ENCODE data around the gene KRTAP5-7.

KRTAP5-7 gene

DNA sequence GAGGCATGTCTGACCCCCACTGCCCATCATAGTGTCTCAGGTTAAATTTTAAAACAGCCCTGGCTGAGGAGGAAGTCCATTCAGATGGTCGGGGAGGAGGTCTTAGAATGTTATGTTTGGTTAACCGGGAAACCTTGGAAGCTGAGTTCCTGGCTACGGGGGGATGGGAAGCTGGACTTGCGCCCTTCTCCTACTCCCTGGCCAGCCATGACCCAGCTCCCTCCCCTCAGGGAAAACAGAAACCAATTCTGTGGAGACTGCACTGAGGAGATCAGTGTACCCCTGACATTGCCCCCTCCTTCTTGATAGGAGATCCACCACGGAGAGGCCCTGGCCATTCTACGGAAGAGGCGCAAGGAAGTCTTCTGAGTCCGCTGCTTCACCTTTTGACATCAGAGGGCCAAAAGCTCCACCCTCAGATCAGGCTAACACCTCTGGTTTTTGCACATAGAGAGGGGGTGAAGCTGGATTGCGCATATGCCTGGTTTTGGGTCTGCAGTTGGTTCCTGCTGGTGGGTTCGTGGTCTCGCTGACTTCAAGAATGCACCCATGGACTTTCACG lies 18.4 kb downstream of the KRTAP5-7 start:
- TF ChIP-seq, protein P1, sequence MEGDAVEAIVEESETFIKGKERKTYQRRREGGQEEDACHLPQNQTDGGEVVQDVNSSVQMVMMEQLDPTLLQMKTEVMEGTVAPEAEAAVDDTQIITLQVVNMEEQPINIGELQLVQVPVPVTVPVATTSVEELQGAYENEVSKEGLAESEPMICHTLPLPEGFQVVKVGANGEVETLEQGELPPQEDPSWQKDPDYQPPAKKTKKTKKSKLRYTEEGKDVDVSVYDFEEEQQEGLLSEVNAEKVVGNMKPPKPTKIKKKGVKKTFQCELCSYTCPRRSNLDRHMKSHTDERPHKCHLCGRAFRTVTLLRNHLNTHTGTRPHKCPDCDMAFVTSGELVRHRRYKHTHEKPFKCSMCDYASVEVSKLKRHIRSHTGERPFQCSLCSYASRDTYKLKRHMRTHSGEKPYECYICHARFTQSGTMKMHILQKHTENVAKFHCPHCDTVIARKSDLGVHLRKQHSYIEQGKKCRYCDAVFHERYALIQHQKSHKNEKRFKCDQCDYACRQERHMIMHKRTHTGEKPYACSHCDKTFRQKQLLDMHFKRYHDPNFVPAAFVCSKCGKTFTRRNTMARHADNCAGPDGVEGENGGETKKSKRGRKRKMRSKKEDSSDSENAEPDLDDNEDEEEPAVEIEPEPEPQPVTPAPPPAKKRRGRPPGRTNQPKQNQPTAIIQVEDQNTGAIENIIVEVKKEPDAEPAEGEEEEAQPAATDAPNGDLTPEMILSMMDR (IDR thresholded peaks at IDR 0.05; ENCODE audit: low read depth, low read length): no peak
- TF ChIP-seq EZH2phosphoT487 (IDR thresholded peaks at IDR 0.05; ENCODE audit: low read depth): no peak
- Histone ChIP-seq H3K36me3 (replicated peaks; ENCODE audit: low read depth, low read length) (peaks cover 2% of the 10 kb centered on the region), H3K4me3 (ENCODE audit: low read length) (no peak overlapping the region), H3K4me1 (ENCODE audit: low read length) (peaks cover 29% of the 10 kb centered on the region), H4K20me1 (ENCODE audit: insufficient read depth, low read length) (no peaks in the 10 kb centered on the region), H3K9ac (ENCODE audit: low read length) (no peak overlapping the region), H3K4me2 (ENCODE audit: low read length) (no peak overlapping the region), H3K79me2 (ENCODE audit: low read length) (no peaks in the 10 kb centered on the region), H3K27me3 (ENCODE audit: low read depth, low read length) (peaks cover 32% of the 10 kb centered on the region), H3K27ac (ENCODE audit: low read length) (no peak overlapping the region), H3K9me3 (ENCODE audit: insufficient read depth, low read length) (peaks cover 9% of the 10 kb centered on the region; the same call in 1 of the 2 replicates), H2AFZ (ENCODE audit: low read depth, low read length) (no peak overlapping the region)

DNA sequence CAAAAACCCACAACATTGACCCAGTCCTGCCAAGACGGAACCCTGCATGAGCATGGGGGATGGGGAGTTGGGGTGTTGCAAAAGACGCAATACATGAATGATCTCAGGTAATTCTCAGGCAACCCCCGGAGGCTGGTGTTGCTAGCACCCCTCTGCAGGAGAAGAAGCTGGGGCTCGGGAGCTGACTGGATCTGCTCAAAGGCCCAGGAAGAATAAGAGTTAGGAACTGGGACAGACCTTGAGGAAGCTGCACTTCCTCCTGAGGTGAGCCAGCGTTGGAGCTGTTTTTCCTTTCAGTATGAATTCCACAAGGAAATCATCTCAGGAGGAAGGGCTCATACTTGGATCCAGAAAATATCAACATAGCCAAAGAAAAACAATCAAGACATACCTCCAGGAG lies 21.1 kb downstream of the KRTAP5-7 start, which contains the start of gene KRTAP5-9:
Gene KRTAP5-9 (plus strand): TSS at position 301 of the 400 bp plus-strand sequence. CDS start 238 bp downstream, outside the sequence.
- no peaks in the 10 kb centered on the region for H3K9me3 ChIP-seq (ENCODE audit: insufficient read depth, low read length)
- H3K4me3 ChIP-seq (ENCODE audit: low read length): no peak within 1 kb of the TSS
- H3K4me2 ChIP-seq (ENCODE audit: low read length): no peak within 1 kb of the TSS
- no peak for TF ChIP-seq EZH2phosphoT487 (IDR thresholded peaks at IDR 0.05; ENCODE audit: low read depth)
- H3K36me3 ChIP-seq (replicated peaks; ENCODE audit: low read depth, low read length): no peaks in the 10 kb centered on the region
- H3K9ac ChIP-seq (ENCODE audit: low read length): no peak within 1 kb of the TSS
- no peaks in the 10 kb centered on the region for H4K20me1 ChIP-seq (ENCODE audit: insufficient read depth, low read length)
- peaks cover 38% of the 10 kb centered on the region for H3K27me3 ChIP-seq (ENCODE audit: low read depth, low read length)
- no peaks in the 10 kb centered on the region for H3K79me2 ChIP-seq (ENCODE audit: low read length)
- no peak within 1 kb of the TSS for H2AFZ ChIP-seq (ENCODE audit: low read depth, low read length)
- no peak within 1 kb of the TSS for H3K27ac ChIP-seq (ENCODE audit: low read length)
- H3K4me1 ChIP-seq (ENCODE audit: low read length): peaks cover 43% of the 10 kb centered on the region

DNA sequence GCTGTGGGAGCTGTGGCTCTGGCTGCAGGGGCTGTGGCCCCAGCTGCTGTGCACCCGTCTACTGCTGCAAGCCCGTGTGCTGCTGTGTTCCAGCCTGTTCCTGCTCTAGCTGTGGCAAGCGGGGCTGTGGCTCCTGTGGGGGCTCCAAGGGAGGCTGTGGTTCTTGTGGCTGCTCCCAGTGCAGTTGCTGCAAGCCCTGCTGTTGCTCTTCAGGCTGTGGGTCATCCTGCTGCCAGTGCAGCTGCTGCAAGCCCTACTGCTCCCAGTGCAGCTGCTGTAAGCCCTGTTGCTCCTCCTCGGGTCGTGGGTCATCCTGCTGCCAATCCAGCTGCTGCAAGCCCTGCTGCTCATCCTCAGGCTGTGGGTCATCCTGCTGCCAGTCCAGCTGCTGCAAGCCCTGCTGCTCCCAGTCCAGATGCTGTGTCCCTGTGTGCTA lies 21.7 kb downstream of the KRTAP5-7 start:
- TF ChIP-seq, protein P1 (IDR thresholded peaks at IDR 0.05; ENCODE audit: low read depth, low read length): no peak
- no peak for TF ChIP-seq EZH2phosphoT487 (IDR thresholded peaks at IDR 0.05; ENCODE audit: low read depth)
- peaks cover 37% of the 10 kb centered on the region for H3K4me1 ChIP-seq (ENCODE audit: low read length)
- H3K27ac ChIP-seq (ENCODE audit: low read length): no peak overlapping the region
- no peaks in the 10 kb centered on the region for H3K36me3 ChIP-seq (replicated peaks; ENCODE audit: low read depth, low read length)
- H2AFZ ChIP-seq (ENCODE audit: low read depth, low read length): no peak overlapping the region
- H4K20me1 ChIP-seq (ENCODE audit: insufficient read depth, low read length): no peaks in the 10 kb centered on the region
- H3K79me2 ChIP-seq (ENCODE audit: low read length): no peaks in the 10 kb centered on the region
- no peaks in the 10 kb centered on the region for H3K9me3 ChIP-seq (ENCODE audit: insufficient read depth, low read length)
- H3K9ac ChIP-seq (ENCODE audit: low read length): no peak overlapping the region
- H3K4me3 ChIP-seq (ENCODE audit: low read length): no peak overlapping the region
- H3K4me2 ChIP-seq (ENCODE audit: low read length): no peak overlapping the region
- peaks cover 38% of the 10 kb centered on the region for H3K27me3 ChIP-seq (ENCODE audit: low read depth, low read length)

DNA sequence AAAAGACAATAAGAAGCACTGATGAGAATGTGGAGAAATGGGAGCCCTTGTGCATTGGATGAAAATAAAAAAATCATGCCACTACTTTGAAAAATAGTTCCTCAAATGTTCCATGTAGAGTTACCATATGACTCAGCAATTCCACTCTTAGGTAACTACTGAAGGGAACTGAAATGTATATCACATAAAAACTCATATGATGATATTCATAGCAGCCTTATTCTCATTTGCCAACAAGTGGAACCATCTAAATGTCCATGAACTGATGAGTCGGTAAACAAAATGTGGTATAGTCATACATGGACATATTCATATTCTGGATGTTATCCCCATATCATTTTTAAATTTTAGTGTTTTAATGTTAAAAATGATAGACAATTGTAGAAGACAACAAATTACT lies 24.6 kb downstream of the KRTAP5-7 start:
- H3K9ac ChIP-seq (ENCODE audit: low read length): no peak overlapping the region
- TF ChIP-seq, protein P1 (IDR thresholded peaks at IDR 0.05; ENCODE audit: low read depth, low read length): no peak
- no peak for TF ChIP-seq EZH2phosphoT487 (IDR thresholded peaks at IDR 0.05; ENCODE audit: low read depth)
- no peak overlapping the region for H3K27ac ChIP-seq (ENCODE audit: low read length)
- H3K4me1 ChIP-seq (ENCODE audit: low read length): peaks cover 29% of the 10 kb centered on the region
- no peaks in the 10 kb centered on the region for H3K9me3 ChIP-seq (ENCODE audit: insufficient read depth, low read length)
- H3K27me3 ChIP-seq (ENCODE audit: low read depth, low read length): peaks cover 38% of the 10 kb centered on the region
- H4K20me1 ChIP-seq (ENCODE audit: insufficient read depth, low read length): no peaks in the 10 kb centered on the region
- no peaks in the 10 kb centered on the region for H3K79me2 ChIP-seq (ENCODE audit: low read length)
- no peak overlapping the region for H3K4me3 ChIP-seq (ENCODE audit: low read length)
- no peaks in the 10 kb centered on the region for H3K36me3 ChIP-seq (replicated peaks; ENCODE audit: low read depth, low read length)
- H3K4me2 ChIP-seq (ENCODE audit: low read length): peak overlapping the region; percentile 49
- H2AFZ ChIP-seq (ENCODE audit: low read depth, low read length): no peak overlapping the region
